Fibroblast of skin of abdomen (primary cell): ENCODE data around the gene USF2. TPM values are rescaled to one million over a fixed set of nuclear protein-coding genes. Genes with fewer than 3 reads are reported as not detected.
"Not testable (repeated sequence)": the region's sequence is repeated elsewhere in the genome, so short reads cannot be mapped to it uniquely, and the experiment has no call there.

ENCODE experiments used
- DNase-seq: peaks from one replicate; pipeline ENCODE4 v3.0.0-alpha.2; 2013
- polyA plus RNA-seq, 2 experiments: library from polyadenylated mRNA; unstranded; fragments of 120-200 nt; gene quantifications; one replicate each; pipeline ENCODE4 v1.2.1, GENCODE V29; 2013; ENCODE audit not compliant: insufficient read length in 2 of 2

The USF2 gene, protein sequence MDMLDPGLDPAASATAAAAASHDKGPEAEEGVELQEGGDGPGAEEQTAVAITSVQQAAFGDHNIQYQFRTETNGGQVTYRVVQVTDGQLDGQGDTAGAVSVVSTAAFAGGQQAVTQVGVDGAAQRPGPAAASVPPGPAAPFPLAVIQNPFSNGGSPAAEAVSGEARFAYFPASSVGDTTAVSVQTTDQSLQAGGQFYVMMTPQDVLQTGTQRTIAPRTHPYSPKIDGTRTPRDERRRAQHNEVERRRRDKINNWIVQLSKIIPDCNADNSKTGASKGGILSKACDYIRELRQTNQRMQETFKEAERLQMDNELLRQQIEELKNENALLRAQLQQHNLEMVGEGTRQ
- 108 TPM for polyA plus RNA-seq (2013, experiment 1 of 2; ENCODE audit: insufficient read length)
- polyA plus RNA-seq (2013, experiment 2 of 2; ENCODE audit: insufficient read length) = 106 TPM

DNA sequence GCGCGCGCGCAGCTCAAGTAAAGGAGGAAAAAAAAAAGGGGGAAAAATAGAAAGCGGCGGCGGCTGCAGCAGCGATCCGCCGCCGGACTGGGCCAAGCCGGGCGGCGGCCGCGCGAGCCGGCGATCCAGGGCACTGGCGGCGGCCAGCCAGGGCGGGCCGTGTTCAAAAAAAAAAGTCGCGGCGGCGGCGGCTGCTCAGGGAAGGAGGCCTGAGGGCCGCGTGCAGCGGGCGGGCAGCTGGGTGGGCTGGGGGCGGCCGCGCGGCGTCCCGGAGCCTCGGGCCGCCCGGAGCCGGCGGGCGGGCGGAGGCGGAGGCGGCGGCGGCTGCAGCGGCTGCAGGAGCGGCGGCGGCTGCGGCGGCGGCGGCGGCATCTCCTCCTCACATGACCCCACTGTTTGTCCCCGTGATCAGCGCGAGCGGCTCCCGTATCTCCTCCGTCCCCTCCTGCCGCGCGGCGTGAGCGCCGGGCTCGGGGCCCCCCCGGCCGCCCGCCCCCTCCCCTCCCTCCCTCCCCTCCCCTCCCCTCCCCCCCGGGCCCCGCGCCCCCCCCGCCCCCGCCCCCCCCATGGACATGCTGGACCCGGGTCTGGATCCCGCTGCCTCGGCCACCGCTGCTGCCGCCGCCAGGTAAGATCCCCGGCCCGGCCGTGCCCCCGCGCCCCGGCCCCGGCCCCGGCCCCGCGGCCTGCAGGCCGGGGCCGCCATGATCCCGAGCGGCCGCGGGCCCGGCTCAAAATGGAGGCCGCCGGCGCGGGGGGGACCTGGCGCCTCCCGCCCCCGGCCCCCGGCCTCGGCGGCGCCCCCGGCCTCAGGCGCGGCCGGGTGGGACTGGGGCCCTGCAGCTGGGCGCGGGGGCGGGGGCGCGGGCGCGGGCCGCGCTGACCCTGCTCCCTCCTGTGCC lies at the start of gene USF2:
TSS of gene USF2 (plus strand) at position 427 of the 902 bp plus-strand sequence. CDS start at position 567, 140 bp downstream.
- peak; percentile 80 for DNase-seq

DNA sequence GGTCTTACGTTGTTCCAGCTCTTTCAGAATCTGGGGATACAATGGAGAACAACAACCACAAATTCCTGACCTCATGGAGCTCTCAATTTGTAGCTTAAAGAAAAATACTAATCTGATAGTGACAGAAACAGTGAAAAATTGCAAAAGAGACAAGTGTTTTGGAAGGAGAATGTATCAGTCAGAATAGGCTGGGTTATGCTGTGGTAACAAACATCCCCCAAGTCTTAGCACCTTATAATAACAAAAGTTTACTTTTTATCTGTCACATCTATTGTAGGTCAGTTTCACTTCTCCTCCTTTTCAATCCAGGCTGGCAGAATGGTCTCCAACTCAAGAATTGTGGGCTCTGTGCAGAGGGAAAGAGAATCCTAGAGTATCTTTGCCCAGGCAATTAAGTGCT lies 49.8 kb upstream of the USF2 start:
- DNase-seq = no peak

DNA sequence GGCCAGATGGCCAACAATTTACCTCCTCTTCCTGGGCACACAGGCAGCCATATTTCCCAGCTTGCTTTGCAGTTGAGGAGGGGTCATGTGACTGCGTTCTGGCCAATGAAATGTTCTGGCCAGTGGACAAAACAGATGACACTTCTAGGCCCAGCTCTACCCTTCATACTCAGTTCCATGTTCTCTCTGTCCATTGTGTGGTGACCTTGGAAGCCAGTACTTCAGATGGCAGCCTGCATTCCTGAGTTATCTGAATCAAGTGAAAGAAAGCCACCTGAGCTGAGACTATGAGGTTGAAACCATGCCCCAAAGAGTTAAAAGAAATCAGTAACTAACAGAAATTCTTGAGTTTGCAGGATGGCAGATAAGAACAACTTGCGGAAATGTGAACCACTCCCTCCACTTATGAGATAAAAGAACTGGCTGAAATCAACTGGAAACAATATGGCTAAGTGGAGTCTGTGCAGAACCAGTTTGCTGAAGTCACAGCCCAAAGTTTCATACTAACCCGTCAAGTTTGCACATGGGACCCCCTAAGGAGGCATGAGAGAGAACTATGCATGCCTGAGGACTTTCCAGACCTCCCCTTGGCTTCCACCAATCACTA lies 48.3 kb upstream of the USF2 start:
- no peak for DNase-seq

DNA sequence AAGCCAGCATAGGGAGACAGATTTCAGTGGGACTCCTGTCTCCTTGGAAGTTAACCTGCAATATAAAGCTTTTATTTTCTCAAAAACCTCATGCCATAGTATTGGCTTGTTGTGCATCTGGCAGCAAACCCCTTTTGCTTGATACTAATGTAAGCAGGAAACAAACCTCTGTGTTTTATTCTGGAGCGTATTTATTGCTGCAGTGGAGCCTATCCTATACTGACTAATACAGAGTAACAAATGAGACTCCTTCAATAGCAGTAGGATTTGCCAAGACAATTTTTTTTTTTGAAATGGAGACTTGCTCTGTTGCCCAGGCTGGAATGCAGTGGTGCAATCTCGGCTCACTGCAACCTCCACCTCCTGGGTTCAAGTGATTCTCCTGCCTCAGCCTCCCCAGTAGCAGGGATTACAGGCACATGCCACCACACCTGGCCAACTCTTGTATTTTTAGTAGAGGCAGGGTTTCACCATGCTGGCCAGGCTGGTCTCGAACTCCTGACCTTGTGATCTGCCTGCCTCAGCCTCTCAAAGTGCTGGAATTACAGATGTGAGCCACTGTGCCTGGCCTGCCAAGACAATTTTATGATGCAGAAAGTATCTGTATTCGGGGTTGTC lies 47.7 kb upstream of the USF2 start:
- DNase-seq = not testable (repeated sequence)

DNA sequence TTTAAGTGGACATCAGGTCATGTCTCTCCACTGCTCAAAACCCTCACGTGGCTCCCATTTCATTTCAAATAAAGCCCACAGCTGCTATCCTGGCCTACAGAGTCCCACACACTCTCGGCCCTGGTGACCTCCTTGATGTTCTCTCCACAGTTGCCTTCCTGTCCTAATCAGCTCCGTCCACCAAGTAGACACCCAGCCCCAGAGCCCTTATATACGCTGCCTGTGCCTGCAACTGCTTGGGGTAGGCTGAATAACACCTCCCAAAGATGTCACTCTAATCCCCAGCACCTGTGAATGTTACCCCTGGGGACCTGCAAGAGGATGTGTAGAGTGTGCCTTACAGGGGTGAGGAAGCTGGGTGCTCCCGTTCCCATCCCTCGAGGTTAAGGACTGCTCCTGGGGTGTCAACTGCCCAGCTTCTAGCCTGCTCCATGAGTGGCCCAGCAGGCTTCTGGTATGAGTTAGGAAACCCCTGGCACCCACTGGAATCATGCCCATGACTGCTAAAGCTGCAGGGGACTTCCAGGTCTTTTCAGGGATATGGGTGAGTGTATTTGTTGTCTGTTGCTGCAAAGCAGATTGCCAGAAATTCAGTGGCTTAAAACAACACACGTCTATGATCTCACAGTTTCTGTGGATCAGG lies 46.3 kb upstream of the USF2 start:
- DNase-seq = no peak

DNA sequence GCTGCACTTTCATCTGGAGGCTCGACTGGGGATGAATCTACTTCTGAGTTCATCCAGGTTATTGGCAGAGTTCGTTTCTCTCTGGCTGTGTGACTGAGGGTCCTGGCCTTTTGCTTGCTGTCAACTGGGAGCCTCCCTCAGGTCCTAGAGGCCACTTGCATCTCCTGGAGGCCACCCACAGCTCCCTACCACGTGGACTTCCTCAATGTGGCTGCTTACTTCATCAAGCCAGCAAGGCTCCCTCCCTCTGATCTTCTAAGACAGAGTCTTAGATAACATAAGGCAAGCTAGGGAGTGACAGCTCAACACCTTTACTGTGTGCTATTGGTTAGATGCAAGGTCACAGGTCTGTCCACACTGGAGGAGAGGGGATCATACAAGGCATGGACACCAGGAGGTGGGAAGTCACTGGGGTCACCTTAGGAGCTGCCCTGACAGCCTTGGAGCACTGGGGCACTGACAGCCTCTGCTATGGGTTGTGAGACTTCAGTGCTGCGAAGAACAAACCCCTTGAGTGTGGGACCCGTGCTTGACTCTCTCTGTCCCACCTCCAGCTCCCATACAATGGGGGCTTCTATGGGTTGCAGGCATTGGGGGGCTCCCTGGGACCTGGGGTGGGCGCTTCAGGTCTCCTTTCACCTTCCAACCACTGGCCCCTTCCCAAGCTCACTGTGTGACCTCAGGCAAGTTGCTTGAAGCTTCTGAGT lies 45.5 kb upstream of the USF2 start:
- DNase-seq = no peak

DNA sequence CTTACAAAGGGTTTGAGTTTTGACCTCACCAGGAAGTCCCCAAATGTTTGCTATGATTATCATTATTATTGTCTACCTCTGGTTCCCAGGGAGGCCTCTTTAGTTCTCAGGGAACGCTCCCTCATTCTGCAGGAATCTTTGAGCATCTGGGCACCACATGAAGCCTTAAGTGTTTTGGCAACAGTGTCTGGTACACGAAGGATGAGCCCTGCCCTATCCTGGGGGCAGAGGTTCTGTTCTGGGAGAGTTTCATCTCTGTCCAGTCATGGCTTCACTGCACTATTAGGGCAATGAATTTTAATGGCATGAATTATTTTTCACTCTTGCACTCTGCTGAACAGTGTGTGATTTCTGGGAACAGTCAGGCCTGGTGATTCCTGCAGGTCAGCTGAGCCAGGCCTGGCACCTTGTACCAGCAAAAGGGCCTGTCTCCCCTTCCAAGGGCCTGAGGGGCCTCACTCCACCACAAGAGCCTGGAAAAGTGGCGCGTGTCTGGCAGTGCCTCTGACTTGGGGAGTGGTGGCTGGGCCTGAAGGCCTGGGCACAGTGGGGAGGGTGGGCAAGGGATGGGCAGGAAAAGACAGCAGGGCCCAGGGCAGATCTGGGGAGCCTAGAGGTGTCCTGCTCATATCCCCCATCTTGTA lies 44.8 kb upstream of the USF2 start:
- no peak for DNase-seq

DNA sequence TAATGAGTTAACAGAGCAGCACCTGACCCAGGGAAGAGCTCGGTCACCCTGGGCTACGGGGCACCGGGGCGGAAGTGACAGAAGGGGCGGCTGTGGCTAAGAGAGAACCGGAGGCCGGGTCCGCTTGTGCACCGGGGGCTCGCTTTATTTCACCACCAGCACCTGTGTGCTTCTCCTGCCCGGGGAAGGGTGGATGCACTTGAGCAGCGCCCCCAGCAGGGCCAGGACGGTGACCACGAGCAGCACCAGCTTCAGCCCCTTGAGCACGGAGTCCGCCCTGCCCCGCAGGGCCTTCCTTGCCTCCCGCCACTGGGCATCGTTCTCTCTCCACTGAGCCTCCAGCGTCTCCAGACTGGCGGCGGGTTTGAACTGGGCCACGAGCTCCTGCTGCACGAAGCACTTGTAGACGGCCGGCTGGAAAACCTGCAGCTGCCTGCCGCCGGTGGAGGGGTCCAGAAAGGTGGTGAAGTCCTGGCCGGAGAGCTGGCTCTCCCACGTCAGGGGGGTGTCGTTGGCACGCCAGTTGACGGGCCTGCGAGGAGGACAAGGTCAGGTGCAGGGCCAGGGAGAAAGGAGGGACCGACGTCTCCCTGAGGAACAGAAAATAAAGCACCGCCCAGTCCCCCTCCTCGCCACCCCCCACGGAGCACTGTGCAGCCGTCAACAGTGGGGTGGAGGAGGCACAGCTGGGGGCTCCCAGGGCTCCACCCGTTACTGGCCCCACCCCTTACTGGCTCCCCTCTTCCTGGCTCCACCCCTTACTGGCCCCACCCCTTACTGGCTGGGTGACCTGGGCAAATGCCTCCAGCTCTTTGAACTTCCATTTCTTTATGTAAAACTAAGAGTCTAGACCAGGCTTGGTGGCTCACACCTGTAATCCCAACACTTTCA lies 43.8 kb upstream of the USF2 start:
- DNase-seq = no peak

DNA sequence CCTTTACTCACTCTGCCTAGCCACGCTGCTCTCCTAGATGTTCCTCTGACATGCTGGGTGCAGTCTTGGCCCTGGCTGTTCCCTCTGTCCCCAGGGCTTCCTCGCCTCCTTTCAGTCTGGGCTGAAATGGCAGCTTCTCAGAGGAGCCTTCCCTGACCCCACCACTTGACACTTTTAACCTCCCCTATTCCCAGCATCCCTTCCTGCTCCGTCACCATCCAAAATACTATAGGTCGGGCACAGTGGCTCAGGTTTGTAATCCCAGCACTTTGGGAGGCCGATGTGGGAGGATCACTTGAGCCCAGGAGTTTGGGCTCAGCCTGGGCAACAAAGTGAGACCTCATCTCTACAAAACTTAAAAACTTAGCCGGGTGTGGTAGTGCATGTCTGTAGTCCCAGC lies 42.8 kb upstream of the USF2 start:
- DNase-seq = no peak

DNA sequence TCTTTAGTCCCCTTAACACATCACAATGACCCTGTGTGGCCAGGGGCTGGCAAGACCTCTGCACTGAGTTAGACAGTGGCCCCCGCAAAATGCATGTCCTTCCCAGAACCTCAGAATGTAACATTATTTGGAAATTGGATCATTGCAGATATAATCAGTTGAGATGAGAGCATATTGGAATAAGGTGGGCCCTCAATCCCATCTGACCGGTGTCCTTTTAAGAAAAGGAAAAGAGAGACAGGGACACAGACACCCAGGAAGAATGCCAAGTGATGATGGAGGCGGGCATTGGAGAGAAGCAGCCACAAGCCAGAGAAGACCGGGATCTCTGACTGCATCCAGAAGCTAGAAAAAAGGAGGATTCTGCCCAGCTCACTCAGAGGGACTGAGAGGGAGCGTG lies 42.0 kb upstream of the USF2 start:
- no peak for DNase-seq

DNA sequence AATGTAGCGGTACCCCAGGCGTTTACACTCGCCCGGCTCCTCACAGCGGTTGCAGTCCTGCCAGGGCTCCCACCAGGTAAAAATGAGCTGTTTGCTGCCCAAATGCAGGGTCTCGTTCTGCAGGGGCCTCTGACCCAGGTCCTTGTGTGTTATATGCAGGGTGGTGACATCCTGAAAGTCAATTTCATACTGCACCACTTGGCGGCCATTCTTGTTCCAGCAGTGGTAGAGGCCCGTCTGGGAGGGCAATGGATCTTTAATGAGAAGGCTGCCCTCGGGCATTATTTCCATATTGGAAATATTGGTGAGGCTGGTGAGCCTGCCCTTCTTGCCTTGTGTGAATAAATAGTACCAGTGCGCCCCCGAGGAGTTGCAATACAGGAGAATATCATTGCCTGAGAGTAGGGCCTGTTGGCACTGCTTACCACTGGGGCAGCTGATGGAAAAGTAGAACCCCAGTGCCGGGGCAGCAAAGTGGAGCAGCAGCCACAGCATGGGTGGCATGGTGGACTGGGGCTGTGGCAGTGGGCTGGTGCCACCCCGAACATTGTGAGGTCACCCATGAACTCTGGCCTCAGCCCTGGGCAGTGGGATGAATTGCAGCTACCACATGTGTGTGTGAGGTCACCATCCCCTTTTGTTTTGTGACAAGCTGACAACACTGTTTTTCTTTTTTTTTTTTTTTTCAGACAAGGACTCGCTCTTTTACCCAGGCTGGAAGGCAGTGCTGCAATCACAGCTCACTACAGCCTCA lies 40.4 kb upstream of the USF2 start, which contains the start of gene FAM187B:
TSS of gene FAM187B (minus strand) at position 563 of the 754 bp plus-strand sequence. CDS start at position 504, 59 bp downstream.
- DNase-seq = no peak

DNA sequence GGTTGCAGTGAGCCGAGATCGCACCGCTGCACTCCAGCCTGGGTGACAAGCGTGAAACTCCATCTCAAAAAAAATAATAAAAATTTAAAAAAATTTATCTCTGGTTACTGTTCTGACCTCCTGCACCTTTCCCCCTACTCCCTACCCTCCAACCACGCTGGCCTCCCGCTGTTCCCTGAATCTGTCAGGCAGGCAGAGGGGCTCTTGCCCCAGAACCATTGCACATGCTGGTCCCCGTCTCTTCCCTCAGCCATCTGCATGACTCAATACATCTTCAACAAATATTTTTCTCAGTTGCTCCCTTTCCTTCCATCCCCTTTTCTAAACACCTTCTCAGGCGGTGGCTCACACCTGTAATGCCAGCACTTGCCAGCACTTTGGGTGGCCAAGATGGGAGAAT lies 39.2 kb upstream of the USF2 start:
- DNase-seq = no peak

DNA sequence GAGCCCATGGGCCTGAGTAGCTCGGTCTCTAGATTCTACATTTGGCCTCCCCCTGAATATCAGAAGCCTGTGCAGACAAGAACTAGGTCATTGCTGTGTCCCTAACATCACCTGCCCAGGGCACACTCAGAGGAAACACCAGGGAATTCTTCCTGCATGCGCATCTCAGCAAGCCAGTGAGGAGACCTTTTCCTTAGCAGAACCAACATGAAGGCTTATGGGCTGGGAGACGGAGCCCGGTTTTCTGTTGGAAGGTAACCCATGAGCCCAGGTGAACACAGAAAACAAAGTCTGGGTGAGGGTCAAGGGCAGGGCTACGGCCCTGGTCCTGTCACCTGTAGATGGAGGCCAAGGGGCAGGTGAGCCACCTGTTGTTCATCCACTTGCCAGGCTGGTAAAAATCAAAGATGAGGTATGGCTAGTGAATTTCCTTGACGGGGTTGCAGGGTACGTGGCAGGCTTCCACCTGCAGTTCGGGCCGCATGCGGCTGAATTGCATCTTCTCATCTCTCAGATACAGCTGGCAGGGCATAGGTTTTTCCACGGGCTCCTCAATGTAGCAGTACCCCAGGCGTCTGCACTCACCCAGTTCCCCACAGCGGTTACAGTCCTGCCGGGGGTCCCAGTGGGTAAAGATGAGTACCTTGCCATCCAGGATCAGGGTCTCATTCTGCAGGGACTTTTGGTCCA lies 36.7 kb upstream of the USF2 start:
- DNase-seq = no peak

DNA sequence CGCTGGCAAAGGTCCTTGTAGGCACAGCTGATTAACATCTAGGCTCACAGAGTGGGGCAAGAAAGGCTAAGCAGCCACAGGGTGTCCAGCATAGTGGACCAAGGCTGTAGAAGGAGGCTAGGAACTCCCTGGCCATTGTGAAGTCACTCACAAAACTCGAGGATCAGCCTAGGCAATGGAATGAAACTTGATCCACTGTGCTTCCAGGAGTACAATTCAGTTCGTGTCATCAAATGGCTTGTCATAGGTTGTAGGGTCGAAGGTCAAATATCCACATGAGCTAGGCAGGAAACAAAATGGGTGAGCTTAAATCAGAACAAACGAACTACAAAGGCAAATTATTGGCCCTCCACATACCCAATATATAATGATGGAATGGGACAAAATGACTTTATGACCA lies 35.9 kb upstream of the USF2 start:
- DNase-seq = no peak

DNA sequence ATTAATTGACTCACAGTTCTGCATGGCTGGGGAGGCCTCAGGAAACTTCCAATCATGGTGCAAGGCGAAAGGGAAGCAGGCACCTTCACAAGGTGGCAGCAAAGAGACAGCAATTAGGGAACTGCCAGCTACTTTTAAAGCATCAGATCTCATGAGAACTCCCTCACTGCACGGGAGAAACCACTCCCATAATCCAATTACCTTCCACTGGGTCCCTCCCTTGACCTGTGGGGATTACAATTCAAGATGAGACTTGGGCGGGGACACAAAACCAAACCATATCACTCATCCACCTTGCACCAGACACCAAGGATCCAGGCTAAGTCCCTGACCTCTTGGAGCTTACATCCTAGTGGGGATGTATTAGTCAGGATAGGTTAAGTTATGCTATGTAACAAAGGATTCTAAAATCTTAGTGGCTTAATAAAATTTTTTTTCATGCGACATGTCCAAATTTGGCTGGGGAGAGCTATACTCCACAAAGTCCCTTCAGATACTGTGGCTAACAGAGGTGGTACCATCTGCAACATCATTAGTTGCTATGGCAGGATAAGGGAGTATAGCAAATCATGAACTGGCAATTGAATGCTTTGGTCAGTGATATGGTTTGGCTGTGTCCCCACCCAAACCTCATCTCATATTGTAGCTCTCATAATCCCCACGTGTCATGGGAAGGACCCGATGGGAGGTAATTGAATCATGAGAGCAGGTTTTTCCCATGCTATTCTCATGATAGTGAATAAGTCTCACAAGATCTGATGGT lies 31.9 kb upstream of the USF2 start:
- no peak for DNase-seq

DNA sequence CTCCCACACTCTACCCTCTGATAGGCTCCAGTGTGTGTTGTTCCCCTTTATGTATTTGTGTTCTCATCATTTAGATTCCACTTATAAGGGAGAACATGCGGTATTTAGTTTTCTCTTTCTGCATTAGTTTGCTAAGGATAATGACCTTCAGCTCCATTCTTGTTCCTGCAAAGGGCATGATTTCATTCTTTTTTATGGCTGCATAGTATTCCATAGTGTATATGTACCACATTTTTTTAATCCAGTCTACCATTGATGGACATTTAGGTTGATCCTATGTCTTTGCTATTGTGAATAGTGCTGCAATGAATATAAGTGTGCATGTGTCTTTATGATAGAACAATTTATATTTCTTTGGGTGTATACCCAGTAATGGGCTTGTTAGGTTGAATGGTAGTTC lies 29.2 kb upstream of the USF2 start:
- DNase-seq = not testable (repeated sequence)

DNA sequence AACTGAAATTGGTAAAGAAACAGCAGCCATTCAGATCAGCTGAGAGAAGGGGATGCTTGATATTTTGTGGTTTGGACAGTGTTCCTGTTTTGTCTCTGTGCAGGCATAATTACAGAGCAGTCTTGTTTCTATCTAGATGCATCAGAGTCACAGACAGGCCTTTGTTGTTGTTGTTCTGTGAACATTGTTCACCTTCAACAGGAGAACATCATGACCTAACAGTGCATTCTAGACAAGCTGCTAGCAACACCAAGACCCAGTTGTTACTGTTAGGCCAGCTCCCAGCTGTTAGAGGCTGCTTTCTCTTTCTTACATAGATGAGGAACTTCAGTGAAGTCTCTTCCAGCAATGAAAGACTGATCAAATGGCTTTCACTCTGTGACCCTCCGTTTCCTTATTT lies 28.4 kb upstream of the USF2 start:
- no peak for DNase-seq

DNA sequence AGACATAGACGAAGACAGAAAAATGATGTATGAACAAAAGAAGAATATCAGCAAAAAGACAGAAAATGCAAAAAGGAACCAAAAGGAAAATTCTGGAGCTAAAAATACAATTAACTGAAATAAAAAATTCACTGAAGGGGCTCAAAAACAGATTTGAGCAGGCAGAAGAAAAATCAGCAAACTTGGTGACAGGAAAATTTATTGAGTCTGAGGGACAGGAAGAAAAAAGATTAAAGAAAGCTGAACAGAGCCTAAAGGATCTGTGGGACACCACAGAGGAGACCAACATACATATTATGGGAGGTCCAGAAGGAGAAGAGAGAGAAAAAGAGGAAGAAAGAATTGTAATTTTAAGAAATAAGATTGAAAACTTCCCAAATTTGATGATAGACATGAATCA lies 27.3 kb upstream of the USF2 start:
- DNase-seq = no peak
